HS-5 (cell line): Measurements from ENCODE around the gene PLIN3.
"Not testable (repeated sequence)": the region's sequence is repeated elsewhere in the genome, so short reads cannot be mapped to it uniquely, and the experiment has no call there.

Experiments used
- DNase-seq: peaks from one replicate; pipeline ENCODE4 v3.0.0-alpha.2; 2012; ENCODE audit warnings: low read depth

Gene PLIN3

GRCh38 chr19:4889034-4889815 is 21.8 kb upstream of the PLIN3 start:
- peak; percentile 82 for DNase-seq

GRCh38 chr19:4887803-4888202 is 20.3 kb upstream of the PLIN3 start:
- not testable (repeated sequence) for DNase-seq

GRCh38 chr19:4884993-4885392 is 17.5 kb upstream of the PLIN3 start:
- not testable (repeated sequence) for DNase-seq

- DNase-seq, result not testable (repeated sequence)
Measured at GRCh38 chr19:4882874-4883273, 15.4 kb upstream of the PLIN3 start.

GRCh38 chr19:4879041-4879440 is 11.6 kb upstream of the PLIN3 start:
- no peak for DNase-seq

GRCh38 chr19:4878491-4878968 is 11.1 kb upstream of the PLIN3 start:
- DNase-seq, result no peak

- DNase-seq, result no peak
Measured at GRCh38 chr19:4877753-4878490, 10.5 kb upstream of the PLIN3 start.

- no peak for DNase-seq
Measured at GRCh38 chr19:4873930-4874329, 6.5 kb upstream of the PLIN3 start.

- no peak for DNase-seq
Measured at GRCh38 chr19:4871711-4872110, 4.2 kb upstream of the PLIN3 start.

GRCh38 chr19:4870025-4870700 is 2.7 kb upstream of the PLIN3 start:
- peak; percentile 89 for DNase-seq

GRCh38 chr19:4868286-4868834 is 893 bp upstream of the PLIN3 start:
- no peak for DNase-seq

- no peak for DNase-seq
Measured at GRCh38 chr19:4866595-4867424, 657 bp downstream of the PLIN3 start.

GRCh38 chr19:4861147-4861546 is 6.3 kb downstream of the PLIN3 start:
- no peak for DNase-seq

- no peak for DNase-seq
Measured at GRCh38 chr19:4859697-4860096, 7.8 kb downstream of the PLIN3 start.

- DNase-seq, result not testable (repeated sequence)
Measured at GRCh38 chr19:4856468-4856867, 11.0 kb downstream of the PLIN3 start.

- DNase-seq, result not testable (repeated sequence)
Measured at GRCh38 chr19:4853506-4853905, 14.0 kb downstream of the PLIN3 start.

GRCh38 chr19:4852484-4852883 is 15.0 kb downstream of the PLIN3 start:
- DNase-seq, result no peak

GRCh38 chr19:4851551-4852290 is 15.7 kb downstream of the PLIN3 start:
- no peak for DNase-seq

- no peak for DNase-seq
Measured at GRCh38 chr19:4849019-4849418, 18.4 kb downstream of the PLIN3 start.

GRCh38 chr19:4847190-4847973 is 20.1 kb downstream of the PLIN3 start:
- no peak for DNase-seq
